GM19372 (cell line): ENCODE measurements around the gene BRAT1.
"Not testable (repeated sequence)": the region's sequence is repeated elsewhere in the genome, so short reads cannot be mapped to it uniquely, and the experiment has no call there.

Experiments used
- ATAC-seq: cut with Tn5 transposase; IDR thresholded peaks from one replicate; pipeline ENCODE4 v1.9.1; 2021; ENCODE audit warnings: mild to moderate bottlenecking, low read depth, moderate library complexity; ENCODE audit not compliant: unreplicated experiment

BRAT1 gene

GRCh38 chr7:2555121-2556052, at the start of gene BRAT1:
Gene BRAT1, minus strand, starts transcription at chr7:2555524. Its CDS starts 1,093 bp downstream, at chr7:2554431.
- ATAC-seq: peak; percentile 67

GRCh38 chr7:2604608-2605174, 49.4 kb upstream of the BRAT1 start:
- no peak for ATAC-seq

- no peak for ATAC-seq
Observed at GRCh38 chr7:2603044-2603965, 48.0 kb upstream of the BRAT1 start.

- no peak for ATAC-seq
Observed at GRCh38 chr7:2602406-2603043, 47.2 kb upstream of the BRAT1 start.

GRCh38 chr7:2601907-2602306, 46.6 kb upstream of the BRAT1 start:
- no peak for ATAC-seq

- ATAC-seq: no peak
Observed at GRCh38 chr7:2601065-2601464, 45.7 kb upstream of the BRAT1 start.

- no peak for ATAC-seq
Observed at GRCh38 chr7:2598154-2598823, 43.0 kb upstream of the BRAT1 start.

- ATAC-seq: no peak
Observed at GRCh38 chr7:2597273-2597640, 41.9 kb upstream of the BRAT1 start.

GRCh38 chr7:2596464-2597272, 41.3 kb upstream of the BRAT1 start:
- no peak for ATAC-seq

GRCh38 chr7:2595258-2595860, 40.0 kb upstream of the BRAT1 start:
- no peak for ATAC-seq

GRCh38 chr7:2594599-2594998, 39.3 kb upstream of the BRAT1 start:
- no peak for ATAC-seq

GRCh38 chr7:2593036-2593727, 37.9 kb upstream of the BRAT1 start:
- ATAC-seq: no peak

GRCh38 chr7:2592375-2592865, 37.1 kb upstream of the BRAT1 start:
- ATAC-seq: no peak

GRCh38 chr7:2589941-2590340, 34.6 kb upstream of the BRAT1 start:
- not testable (repeated sequence) for ATAC-seq

GRCh38 chr7:2589341-2589740, 34.0 kb upstream of the BRAT1 start:
- no peak for ATAC-seq

GRCh38 chr7:2587778-2588177, 32.5 kb upstream of the BRAT1 start:
- ATAC-seq: no peak

- ATAC-seq: no peak
Observed at GRCh38 chr7:2587134-2587533, 31.8 kb upstream of the BRAT1 start.
